CD14-positive monocyte (primary cell): ENCODE results near the gene SLC17A7. TPM values are rescaled to one million over a fixed set of nuclear protein-coding genes. Genes with fewer than 3 reads are reported as not detected.
A peak's percentile ranks its signal among the peaks of the same experiment; 100 is the strongest.

Source experiments
- DNase-seq, 3 donors: peaks; one replicate each; pipeline ENCODE4 v3.0.0-alpha.2; 2011 to 2022
- H2AFZ ChIP-seq: 2 replicates; pipeline ENCODE4 v1.6.0; 2012; ENCODE audit warnings: mild to moderate bottlenecking, low read depth, low read length, inconsistent platforms; ENCODE audit not compliant: insufficient read depth, poor library complexity, severe bottlenecking
- H3K27ac ChIP-seq, 2 donors: 1 replicate in 1 of 2; 2 replicates in 1 of 2; pipeline ENCODE4 v1.5.1; 2012 to 2013; ENCODE audit warnings: low read length in 2 of 2, control low read depth in 1 of 2, inconsistent platforms in 1 of 2, low read depth in 1 of 2, mild to moderate bottlenecking in 1 of 2
- H3K27me3 ChIP-seq, 2 donors: one replicate each; pipeline versions ENCODE4 v1.6.0 to v1.6.1; 2011 to 2013; ENCODE audit warnings: low read length in 2 of 2; ENCODE audit not compliant: control insufficient read depth in 2 of 2, insufficient read depth in 2 of 2
- H3K36me3 ChIP-seq, 2 donors: replicated peaks in 1 of 2; 1 replicate in 1 of 2; 2 replicates in 1 of 2; pipeline versions ENCODE4 v1.5.1 to v1.6.1; 2012 to 2013; ENCODE audit warnings: low read length in 2 of 2, control low read depth in 1 of 2, inconsistent platforms in 1 of 2, mild to moderate bottlenecking in 1 of 2; ENCODE audit not compliant: insufficient read depth in 2 of 2, control insufficient read depth in 1 of 2
- H3K4me1 ChIP-seq, 2 donors: 1 replicate in 1 of 2; 2 replicates in 1 of 2; pipeline versions ENCODE4 v1.5.1 to v1.6.1; 2012 to 2013; ENCODE audit warnings: low read length in 2 of 2, control low read depth in 1 of 2, inconsistent platforms in 1 of 2, mild to moderate bottlenecking in 1 of 2, moderate library complexity in 1 of 2; ENCODE audit not compliant: insufficient read depth in 2 of 2, control insufficient read depth in 1 of 2
- H3K4me2 ChIP-seq: replicated peaks from 2 replicates; pipeline ENCODE3; 2012; ENCODE audit warnings: low read length, moderate library complexity, mild to moderate bottlenecking; ENCODE audit not compliant: poor library complexity, severe bottlenecking; ENCODE audit errors: extremely low read depth
- H3K4me3 ChIP-seq, 3 experiments: fragments of 200-600 bp in 1 of 3; sonication (generic) in 1 of 3; replicated peaks in 1 of 3; 1 replicate in 2 of 3; 2 replicates in 1 of 3; pipeline ENCODE4 v1.5.1; 2011 to 2013; ENCODE audit warnings: low read length in 3 of 3, mild to moderate bottlenecking in 3 of 3, control low read depth in 2 of 3, low read depth in 2 of 3, inconsistent platforms in 1 of 3, moderate library complexity in 1 of 3
- H3K79me2 ChIP-seq: 2 replicates; pipeline ENCODE4 v1.6.0; 2012; ENCODE audit warnings: mild to moderate bottlenecking, control low read depth, inconsistent platforms, low read length, moderate library complexity; ENCODE audit not compliant: insufficient read depth
- H3K9ac ChIP-seq: 2 replicates; pipeline ENCODE4 v1.6.0; 2017; ENCODE audit warnings: low read length, mild to moderate bottlenecking; ENCODE audit not compliant: insufficient read depth, poor library complexity, severe bottlenecking
- H3K9me3 ChIP-seq, 2 donors: replicated peaks in 1 of 2; 1 replicate in 1 of 2; 2 replicates in 1 of 2; pipeline versions ENCODE4 v1.5.1 to v1.6.1; 2012 to 2013; ENCODE audit warnings: low read length in 2 of 2, control low read depth in 1 of 2; ENCODE audit not compliant: control insufficient read depth in 1 of 2, insufficient read depth in 1 of 2
- H4K20me1 ChIP-seq: 2 replicates; pipeline ENCODE4 v1.6.0; 2012; ENCODE audit warnings: mild to moderate bottlenecking, low read length, control low read depth, moderate library complexity; ENCODE audit not compliant: insufficient read depth
- H3K27ac Mint-ChIP-seq, 7 donors: one replicate each; pipeline ENCODE4 v1.8.0; 2020; ENCODE audit warnings: mild to moderate bottlenecking in 7 of 7, mixed read lengths in 7 of 7, moderate library complexity in 6 of 7, inconsistent platforms in 2 of 7
- H3K27me3 Mint-ChIP-seq, 3 donors: one replicate each; pipeline ENCODE4 v1.8.0; 2021 to 2022; ENCODE audit warnings: low read depth in 3 of 3, mild to moderate bottlenecking in 3 of 3, mixed read lengths in 3 of 3, moderate library complexity in 3 of 3, inconsistent platforms in 1 of 3
- H3K36me3 Mint-ChIP-seq, 2 donors: one replicate each; pipeline ENCODE4 v1.8.0; 2020; ENCODE audit warnings: mixed read lengths in 2 of 2, inconsistent platforms in 1 of 2, mild to moderate bottlenecking in 1 of 2
- H3K4me1 Mint-ChIP-seq: one replicate; pipeline ENCODE4 v1.8.0; 2020; ENCODE audit warnings: mild to moderate bottlenecking, mixed read lengths
- H3K4me3 Mint-ChIP-seq, 2 donors: one replicate each; pipeline ENCODE4 v1.8.0; 2020; ENCODE audit warnings: mild to moderate bottlenecking in 2 of 2, mixed read lengths in 2 of 2, moderate library complexity in 1 of 2
- H3K9me3 Mint-ChIP-seq, 7 donors: one replicate each; pipeline ENCODE4 v1.8.0; 2020 to 2022; ENCODE audit warnings: mixed read lengths in 7 of 7, mild to moderate bottlenecking in 6 of 7, moderate library complexity in 6 of 7, inconsistent platforms in 2 of 7
- WGBS: methylation state at CpG from one replicate; pipeline ENCODE4 v1.1.5; 2013; ENCODE audit warnings: missing lambda C conversion rate; ENCODE audit not compliant: insufficient coverage; 5-methylcytosine and 5-hydroxymethylcytosine counted together
- intact Hi-C, 2 donors: fragments of 100-400 bp; cut with micrococcal nuclease; formaldehyde crosslinking; loops; one replicate each; pipeline versions ENCODE4 v1.15.0 to v1.15.1; 2023
- polyA plus RNA-seq, 3 donors: library from polyadenylated mRNA; depleted of rRNA in 1 of 3; unstranded in 2 of 3; stranded (reverse) in 1 of 3; fragments of 300-500 nt in 2 of 3; fragments of >200 nt in 1 of 3; fragmentation: Illumina TruSeq in 2 of 3; gene quantifications; 1 replicate in 2 of 3; 2 replicates in 1 of 3; pipeline ENCODE4 v1.2.3, GENCODE V29; 2012 to 2021
- TF ChIP-seq, protein P1 (sequence below): fragments of 200-600 bp; IDR thresholded peaks from one replicate; pipeline ENCODE4 v1.8.0; 2022; ENCODE audit warnings: antibody characterized with exemption, mild to moderate bottlenecking

The SLC17A7 gene
- polyA plus RNA-seq, 3 donors = 0.04 to 0.09 TPM; not detected in 1

DNA sequence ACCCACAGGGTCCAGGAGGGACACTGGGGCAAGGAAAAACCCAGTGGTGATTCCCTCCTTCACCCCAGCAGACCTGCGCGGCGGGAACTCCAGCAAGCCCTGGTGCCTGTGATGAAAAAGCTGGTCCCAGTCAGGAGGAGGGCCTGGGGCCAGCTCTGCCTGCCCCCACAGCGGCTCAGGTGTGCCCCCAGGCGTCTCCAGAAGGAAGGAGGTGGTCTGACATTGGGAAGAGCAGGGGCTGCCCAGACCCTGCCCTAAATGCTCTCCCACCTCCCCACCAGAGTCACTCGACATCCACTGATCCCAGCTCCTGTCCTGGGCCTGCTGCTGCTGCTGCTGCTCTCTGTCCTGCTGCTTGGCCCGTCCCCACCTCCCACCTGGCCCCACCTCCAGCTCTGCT lies 24.2 kb downstream of the SLC17A7 start:
- no peak overlapping the region for H3K4me3 ChIP-seq
- H3K9me3 Mint-ChIP-seq = peaks cover 0 to 9% (median 6%) of the 10 kb centered on the region in 7 donors
- no peak overlapping the region for H3K4me3 Mint-ChIP-seq
- H3K27me3 ChIP-seq = peaks cover 24 to 29% of the 10 kb centered on the region in 2 donors
- no peak overlapping the region for H3K27ac ChIP-seq
- no peak overlapping the region for H3K9ac ChIP-seq
- H3K4me1 Mint-ChIP-seq = peaks cover 22% of the 10 kb centered on the region
- no peak for DNase-seq
- 86% methylated on average over 2 of the region's 7 CpGs for WGBS
- intact Hi-C loops = no loop called here
- H2AFZ ChIP-seq = no peak overlapping the region
- H4K20me1 ChIP-seq = no peaks in the 10 kb centered on the region
- no peaks in the 10 kb centered on the region for H3K36me3 ChIP-seq
- H3K27ac Mint-ChIP-seq = no peak overlapping the region
- peaks cover 0 to 6% of the 10 kb centered on the region in 2 donors for H3K9me3 ChIP-seq
- H3K79me2 ChIP-seq = no peaks in the 10 kb centered on the region
- H3K4me1 ChIP-seq = peaks cover 3 to 4% of the 10 kb centered on the region in 2 donors
- TF ChIP-seq, protein P1, sequence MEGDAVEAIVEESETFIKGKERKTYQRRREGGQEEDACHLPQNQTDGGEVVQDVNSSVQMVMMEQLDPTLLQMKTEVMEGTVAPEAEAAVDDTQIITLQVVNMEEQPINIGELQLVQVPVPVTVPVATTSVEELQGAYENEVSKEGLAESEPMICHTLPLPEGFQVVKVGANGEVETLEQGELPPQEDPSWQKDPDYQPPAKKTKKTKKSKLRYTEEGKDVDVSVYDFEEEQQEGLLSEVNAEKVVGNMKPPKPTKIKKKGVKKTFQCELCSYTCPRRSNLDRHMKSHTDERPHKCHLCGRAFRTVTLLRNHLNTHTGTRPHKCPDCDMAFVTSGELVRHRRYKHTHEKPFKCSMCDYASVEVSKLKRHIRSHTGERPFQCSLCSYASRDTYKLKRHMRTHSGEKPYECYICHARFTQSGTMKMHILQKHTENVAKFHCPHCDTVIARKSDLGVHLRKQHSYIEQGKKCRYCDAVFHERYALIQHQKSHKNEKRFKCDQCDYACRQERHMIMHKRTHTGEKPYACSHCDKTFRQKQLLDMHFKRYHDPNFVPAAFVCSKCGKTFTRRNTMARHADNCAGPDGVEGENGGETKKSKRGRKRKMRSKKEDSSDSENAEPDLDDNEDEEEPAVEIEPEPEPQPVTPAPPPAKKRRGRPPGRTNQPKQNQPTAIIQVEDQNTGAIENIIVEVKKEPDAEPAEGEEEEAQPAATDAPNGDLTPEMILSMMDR = no peak
- peaks cover 39 to 44% (median 43%) of the 10 kb centered on the region in 3 donors for H3K27me3 Mint-ChIP-seq
- peaks cover 0 to 11% of the 10 kb centered on the region in 2 donors for H3K36me3 Mint-ChIP-seq
- H3K4me2 ChIP-seq = no peak overlapping the region

DNA sequence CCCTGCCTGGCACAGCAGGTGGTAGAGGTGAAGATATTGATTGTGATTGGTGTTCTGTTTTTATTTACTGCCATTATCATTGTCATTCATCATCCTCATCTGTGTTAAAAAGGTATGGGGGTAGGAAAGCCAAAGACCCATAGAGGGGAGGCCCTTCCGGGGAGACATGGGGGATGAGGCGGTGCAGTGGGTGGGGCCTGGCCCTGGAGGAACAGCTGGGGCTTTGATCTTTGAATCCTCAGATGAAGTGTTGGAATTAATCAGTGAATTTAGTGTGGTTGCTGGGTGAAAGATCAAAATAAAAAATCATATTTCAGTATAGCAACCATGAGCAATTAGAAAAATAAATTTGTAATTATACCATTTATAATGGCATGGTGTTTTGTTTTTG lies 25.5 kb downstream of the SLC17A7 start:
- no CpG with 5 or more reads among the region's 2 CpGs for WGBS
- intact Hi-C loops = no loop called here

More for the DNA sequence above, 25.5 kb downstream of the SLC17A7 start:
- Mint-ChIP-seq H3K36me3 (peaks cover 0 to 2% of the 10 kb centered on the region in 2 donors), H3K9me3 (peaks cover 0 to 3% (median under 1%) of the 10 kb centered on the region in 7 donors), H3K4me3 (no peak overlapping the region), H3K27me3 (peaks cover 26 to 32% (median 30%) of the 10 kb centered on the region in 3 donors), H3K27ac (peak overlapping the region in 1 of 7 donors; percentile 25), H3K4me1 (peaks cover 17% of the 10 kb centered on the region)
- no peak overlapping the region for H2AFZ ChIP-seq
- H3K4me2 ChIP-seq = no peak overlapping the region
- no peaks in the 10 kb centered on the region for H3K36me3 ChIP-seq
- no peak overlapping the region for H3K4me3 ChIP-seq
- H3K79me2 ChIP-seq = no peaks in the 10 kb centered on the region
- TF ChIP-seq, protein P1 = no peak
- H3K27ac ChIP-seq = no peak overlapping the region
- no peak overlapping the region for H3K9ac ChIP-seq
- DNase-seq = no peak
- no peaks in the 10 kb centered on the region for H3K4me1 ChIP-seq
- peaks cover 12 to 17% of the 10 kb centered on the region in 2 donors for H3K27me3 ChIP-seq
- peaks cover 0 to 4% of the 10 kb centered on the region in 2 donors for H3K9me3 ChIP-seq
- H4K20me1 ChIP-seq = no peaks in the 10 kb centered on the region
